COLO668 (cell line): ENCODE measurements around the gene RUNX1.
"Not testable (repeated sequence)": the region's sequence is repeated elsewhere in the genome, so short reads cannot be mapped to it uniquely, and the experiment has no call there.

Experiments used
- DNase-seq: peaks from one replicate; lab custom pipeline; 2025; ENCODE audit not compliant: unreplicated experiment; lab: John Stamatoyannopoulos, UW

Gene RUNX1

GRCh38 chr21:34994766-34995631 lies 54.1 kb downstream of the RUNX1 start:
- DNase-seq: no peak

GRCh38 chr21:34993521-34993921 lies 55.6 kb downstream of the RUNX1 start:
- not testable (repeated sequence) for DNase-seq

- DNase-seq: no peak
These were observed 56.2 kb downstream of the RUNX1 start for GRCh38 chr21:34992736-34993398.

- no peak for DNase-seq
These were observed 56.9 kb downstream of the RUNX1 start for GRCh38 chr21:34992180-34992579.

- DNase-seq: no peak
These were observed 57.6 kb downstream of the RUNX1 start for GRCh38 chr21:34991366-34991957.

- no peak for DNase-seq
These were observed 58.3 kb downstream of the RUNX1 start for GRCh38 chr21:34990842-34991241.

GRCh38 chr21:34989337-34990151 lies 59.6 kb downstream of the RUNX1 start:
- DNase-seq: no peak

GRCh38 chr21:34988625-34989024 lies 60.5 kb downstream of the RUNX1 start:
- DNase-seq: no peak

- DNase-seq: peak; percentile 20
These were observed 61.0 kb downstream of the RUNX1 start for GRCh38 chr21:34988139-34988538.

GRCh38 chr21:34987501-34988072 lies 61.5 kb downstream of the RUNX1 start:
- DNase-seq: no peak

- DNase-seq: no peak
These were observed 62.3 kb downstream of the RUNX1 start for GRCh38 chr21:34986561-34987500.

- no peak for DNase-seq
These were observed 64.6 kb downstream of the RUNX1 start for GRCh38 chr21:34984356-34985058.

GRCh38 chr21:34983680-34984086 lies 65.4 kb downstream of the RUNX1 start:
- no peak for DNase-seq

- no peak for DNase-seq
These were observed 67.3 kb downstream of the RUNX1 start for GRCh38 chr21:34981791-34982190.

- DNase-seq: no peak
These were observed 68.5 kb downstream of the RUNX1 start for GRCh38 chr21:34980423-34981115.

- no peak for DNase-seq
These were observed 69.7 kb downstream of the RUNX1 start for GRCh38 chr21:34979383-34979782.

GRCh38 chr21:34977333-34977732 lies 71.8 kb downstream of the RUNX1 start:
- no peak for DNase-seq

- no peak for DNase-seq
These were observed 74.7 kb downstream of the RUNX1 start for GRCh38 chr21:34974162-34974981.
